AG09309 (cell line): ENCODE results near the gene POTEH.
"Not testable (repeated sequence)": the region's sequence is repeated elsewhere in the genome, so short reads cannot be mapped to it uniquely, and the experiment has no call there.

Source experiments
- DNase-seq: peaks from one replicate; pipeline ENCODE4 v3.0.0-alpha.2; 2010; ENCODE audit warnings: low read depth
- H3K4me3 ChIP-seq: 2 replicates; pipeline ENCODE4 v1.5.1; 2011; ENCODE audit warnings: mild to moderate bottlenecking, low read depth, low read length, moderate library complexity; ENCODE audit not compliant: control insufficient read depth

Gene POTEH

GRCh38 chr22:15689749-15690125 is at the start of gene POTEH:
POTEH (plus strand) TSS chr22:15690026; CDS start chr22:15690078, 52 bp downstream.
- DNase-seq, H3K4me3 ChIP-seq: not testable (repeated sequence)

- H3K4me3 ChIP-seq, DNase-seq: not testable (repeated sequence)
Measured at GRCh38 chr22:15642288-15642861, 47.5 kb upstream of the POTEH start.

GRCh38 chr22:15651954-15652353 is 37.9 kb upstream of the POTEH start:
- H3K4me3 ChIP-seq, DNase-seq: not testable (repeated sequence)

- DNase-seq, H3K4me3 ChIP-seq: not testable (repeated sequence)
Measured at GRCh38 chr22:15652738-15653137, 37.1 kb upstream of the POTEH start.

GRCh38 chr22:15653241-15653640 is 36.6 kb upstream of the POTEH start:
- DNase-seq, H3K4me3 ChIP-seq: not testable (repeated sequence)

GRCh38 chr22:15661102-15661501 is 28.7 kb upstream of the POTEH start:
- not testable (repeated sequence) for H3K4me3 ChIP-seq, DNase-seq

- DNase-seq, H3K4me3 ChIP-seq: not testable (repeated sequence)
Measured at GRCh38 chr22:15664682-15665081, 25.1 kb upstream of the POTEH start.

GRCh38 chr22:15665478-15665877 is 24.3 kb upstream of the POTEH start:
- H3K4me3 ChIP-seq, DNase-seq: not testable (repeated sequence)

- H3K4me3 ChIP-seq, DNase-seq: not testable (repeated sequence)
Measured at GRCh38 chr22:15669430-15669829, 20.4 kb upstream of the POTEH start.

- not testable (repeated sequence) for DNase-seq, H3K4me3 ChIP-seq
Measured at GRCh38 chr22:15679702-15680101, 10.1 kb upstream of the POTEH start.

- DNase-seq = not testable (repeated sequence)
Measured at GRCh38 chr22:15684115-15684514, 5.7 kb upstream of the POTEH start.

GRCh38 chr22:15684695-15685094 is 5.1 kb upstream of the POTEH start:
- not testable (repeated sequence) for H3K4me3 ChIP-seq, DNase-seq

More at GRCh38 chr22:15684115-15684514, 5.7 kb upstream of the POTEH start:
- H3K4me3 ChIP-seq = not testable (repeated sequence)

GRCh38 chr22:15685641-15686040 is 4.2 kb upstream of the POTEH start:
- H3K4me3 ChIP-seq, DNase-seq: not testable (repeated sequence)

- not testable (repeated sequence) for DNase-seq, H3K4me3 ChIP-seq
Measured at GRCh38 chr22:15687086-15687485, 2.7 kb upstream of the POTEH start.

- not testable (repeated sequence) for H3K4me3 ChIP-seq, DNase-seq
Measured at GRCh38 chr22:15687676-15688075, 2.1 kb upstream of the POTEH start.

GRCh38 chr22:15688090-15688489 is 1.7 kb upstream of the POTEH start:
- H3K4me3 ChIP-seq, DNase-seq: not testable (repeated sequence)

GRCh38 chr22:15689012-15689748 is 646 bp upstream of the POTEH start:
- H3K4me3 ChIP-seq, DNase-seq: not testable (repeated sequence)

GRCh38 chr22:15713600-15713999 is 23.8 kb downstream of the POTEH start:
- not testable (repeated sequence) for DNase-seq, H3K4me3 ChIP-seq

- not testable (repeated sequence) for DNase-seq, H3K4me3 ChIP-seq
Measured at GRCh38 chr22:15714125-15714524, 24.3 kb downstream of the POTEH start.

- not testable (repeated sequence) for DNase-seq, H3K4me3 ChIP-seq
Measured at GRCh38 chr22:15721884-15722283, 32.1 kb downstream of the POTEH start.
